Trophoblast cell (in vitro differentiated cells and primary cell): Measurements from ENCODE around the gene FAM193A.
"Not testable (repeated sequence)": the region's sequence is repeated elsewhere in the genome, so short reads cannot be mapped to it uniquely, and the experiment has no call there.

Experiments
- DNase-seq, 2 donors: peaks; one replicate each; pipeline ENCODE4 v3.0.0-alpha.2; 2016
- H2AFZ ChIP-seq: 2 replicates; pipeline ENCODE4 v1.6.1; 2013; ENCODE audit warnings: low read length, moderate library complexity, mild to moderate bottlenecking; ENCODE audit not compliant: insufficient read depth, poor library complexity
- H2AK5ac ChIP-seq: 2 replicates; pipeline ENCODE4 v1.6.1; 2013; ENCODE audit warnings: mild to moderate bottlenecking, low read length
- H2BK120ac ChIP-seq: 2 replicates; pipeline ENCODE4 v1.6.1; 2013; ENCODE audit warnings: low read length, mild to moderate bottlenecking, moderate library complexity; ENCODE audit not compliant: insufficient read depth, poor library complexity
- H2BK12ac ChIP-seq: 2 replicates; pipeline ENCODE4 v1.6.1; 2013; ENCODE audit warnings: mild to moderate bottlenecking, low read length, moderate library complexity
- H2BK5ac ChIP-seq: 2 replicates; pipeline ENCODE4 v1.6.1; 2013; ENCODE audit warnings: low read length, low read depth, moderate library complexity, mild to moderate bottlenecking; ENCODE audit not compliant: poor library complexity
- H3K14ac ChIP-seq: 2 replicates; pipeline ENCODE4 v1.6.1; 2013; ENCODE audit warnings: mild to moderate bottlenecking, low read length
- H3K18ac ChIP-seq: 2 replicates; pipeline ENCODE4 v1.6.1; 2013; ENCODE audit warnings: mild to moderate bottlenecking, low read length
- H3K23ac ChIP-seq: 2 replicates; pipeline ENCODE4 v1.6.1; 2013; ENCODE audit warnings: low read length
- H3K27ac ChIP-seq: 2 replicates; pipeline ENCODE4 v1.5.1; 2013; ENCODE audit warnings: low read depth, mild to moderate bottlenecking, inconsistent platforms, low read length, moderate library complexity
- H3K27me3 ChIP-seq: 2 replicates; pipeline ENCODE4 v1.6.1; 2013; ENCODE audit warnings: inconsistent platforms, mild to moderate bottlenecking, low read length, moderate library complexity; ENCODE audit not compliant: insufficient read depth
- H3K36me3 ChIP-seq, 2 experiments: 1 replicate in 1 of 2; 2 replicates in 1 of 2; pipeline ENCODE4 v1.6.1; 2013; ENCODE audit warnings: low read length in 2 of 2, mild to moderate bottlenecking in 2 of 2, moderate library complexity in 1 of 2; ENCODE audit not compliant: insufficient read depth in 2 of 2, control insufficient read depth in 1 of 2
- H3K4ac ChIP-seq: 2 replicates; pipeline ENCODE4 v1.6.1; 2013; ENCODE audit warnings: low read depth, mild to moderate bottlenecking, low read length, moderate library complexity
- H3K4me1 ChIP-seq, 2 experiments: 1 replicate in 1 of 2; 2 replicates in 1 of 2; pipeline ENCODE4 v1.6.1; 2013; ENCODE audit warnings: low read length in 2 of 2, mild to moderate bottlenecking in 2 of 2, moderate library complexity in 1 of 2; ENCODE audit not compliant: insufficient read depth in 2 of 2, control insufficient read depth in 1 of 2
- H3K4me2 ChIP-seq: 2 replicates; pipeline ENCODE4 v1.6.1; 2013; ENCODE audit warnings: inconsistent platforms, mild to moderate bottlenecking, low read length, moderate library complexity
- H3K4me3 ChIP-seq: 2 replicates; pipeline ENCODE4 v1.5.1; 2013; ENCODE audit warnings: mild to moderate bottlenecking, low read depth, low read length, inconsistent platforms
- H3K79me1 ChIP-seq: one replicate; pipeline ENCODE4 v1.6.1; 2013; ENCODE audit warnings: low read length
- H3K79me2 ChIP-seq: 2 replicates; pipeline ENCODE4 v1.6.1; 2013; ENCODE audit warnings: low read length, mild to moderate bottlenecking; ENCODE audit not compliant: control insufficient read depth, insufficient read depth, poor library complexity
- H3K9ac ChIP-seq: 2 replicates; pipeline ENCODE4 v1.6.1; 2013; ENCODE audit warnings: mild to moderate bottlenecking, low read length
- H3K9me3 ChIP-seq: 2 replicates; pipeline ENCODE4 v1.6.1; 2013; ENCODE audit warnings: low read depth, mild to moderate bottlenecking, control low read depth, inconsistent platforms, low read length; ENCODE audit not compliant: insufficient read depth
- H4K12ac ChIP-seq: 2 replicates; pipeline ENCODE4 v1.6.1; 2013; ENCODE audit warnings: low read depth, mild to moderate bottlenecking, low read length, moderate library complexity
- H4K8ac ChIP-seq: 2 replicates; pipeline ENCODE4 v1.6.1; 2013; ENCODE audit warnings: low read depth, mild to moderate bottlenecking, low read length, moderate library complexity
- H4K91ac ChIP-seq: one replicate; pipeline ENCODE4 v1.6.1; 2013; ENCODE audit warnings: low read depth, mild to moderate bottlenecking, low read length, moderate library complexity
- WGBS: extraction: QIAGEN DNeasy Blood & Tissue Kit; methylation state at CpG from one replicate; pipeline ENCODE4 v1.1.7; 2013; ENCODE audit warnings: missing lambda C conversion rate; ENCODE audit not compliant: insufficient read length, insufficient coverage; ENCODE audit errors: extremely low coverage; 5-methylcytosine and 5-hydroxymethylcytosine counted together

FAM193A gene

GRCh38 chr4:2634014-2634413, 97.6 kb downstream of the FAM193A start:
- Histone ChIP-seq H3K23ac (no peak overlapping the region), H3K4me2 (no peak overlapping the region)

GRCh38 chr4:2636331-2636730, 99.9 kb downstream of the FAM193A start:
- H3K27ac ChIP-seq = no peak overlapping the region
- no CpG with 5 or more reads among the region's 6 CpGs for WGBS
- no peak overlapping the region for H3K4ac ChIP-seq
- no peak overlapping the region for H3K4me2 ChIP-seq
- DNase-seq = no peak
- no peaks in the 10 kb centered on the region for H3K79me2 ChIP-seq
- no peaks in the 10 kb centered on the region for H3K9me3 ChIP-seq
- H3K36me3 ChIP-seq = peaks cover 29 to 35% of the 10 kb centered on the region in 2 experiments
- no peaks in the 10 kb centered on the region for H3K79me1 ChIP-seq
- no peak overlapping the region for H2BK5ac ChIP-seq
- H2AK5ac ChIP-seq = no peak overlapping the region
- H4K8ac ChIP-seq = no peak overlapping the region
- H3K14ac ChIP-seq = no peak overlapping the region
- no peak overlapping the region for H3K4me3 ChIP-seq
- no peak overlapping the region for H2BK12ac ChIP-seq
- no peak overlapping the region for H4K91ac ChIP-seq
- H3K27me3 ChIP-seq = no peaks in the 10 kb centered on the region
- H2AFZ ChIP-seq = no peak overlapping the region
- no peak overlapping the region for H3K9ac ChIP-seq
- H4K12ac ChIP-seq = no peak overlapping the region
- no peak overlapping the region for H3K18ac ChIP-seq
- H2BK120ac ChIP-seq = no peak overlapping the region
- no peak overlapping the region for H3K23ac ChIP-seq
- H3K4me1 ChIP-seq = no peaks in the 10 kb centered on the region

More at GRCh38 chr4:2634014-2634413, 97.6 kb downstream of the FAM193A start:
- H2AFZ ChIP-seq = no peak overlapping the region
- no peak overlapping the region for H4K12ac ChIP-seq
- H3K9me3 ChIP-seq = no peaks in the 10 kb centered on the region
- H2AK5ac ChIP-seq = no peak overlapping the region
- DNase-seq = no peak
- H3K4me3 ChIP-seq = no peak overlapping the region
- H3K14ac ChIP-seq = no peak overlapping the region
- H3K79me2 ChIP-seq = no peaks in the 10 kb centered on the region
- no peaks in the 10 kb centered on the region for H3K4me1 ChIP-seq
- no peaks in the 10 kb centered on the region for H3K27me3 ChIP-seq
- no peak overlapping the region for H3K4ac ChIP-seq
- peaks cover 29 to 35% of the 10 kb centered on the region in 2 experiments for H3K36me3 ChIP-seq
- no peak overlapping the region for H3K27ac ChIP-seq
- no peak overlapping the region for H4K91ac ChIP-seq
- H3K9ac ChIP-seq = no peak overlapping the region
- H3K18ac ChIP-seq = no peak overlapping the region
- H3K79me1 ChIP-seq = no peaks in the 10 kb centered on the region
- no peak overlapping the region for H4K8ac ChIP-seq
- WGBS = no CpG with 5 or more reads among the region's 5 CpGs
- H2BK5ac ChIP-seq = no peak overlapping the region
- no peak overlapping the region for H2BK12ac ChIP-seq
- H2BK120ac ChIP-seq = no peak overlapping the region

DNA sequence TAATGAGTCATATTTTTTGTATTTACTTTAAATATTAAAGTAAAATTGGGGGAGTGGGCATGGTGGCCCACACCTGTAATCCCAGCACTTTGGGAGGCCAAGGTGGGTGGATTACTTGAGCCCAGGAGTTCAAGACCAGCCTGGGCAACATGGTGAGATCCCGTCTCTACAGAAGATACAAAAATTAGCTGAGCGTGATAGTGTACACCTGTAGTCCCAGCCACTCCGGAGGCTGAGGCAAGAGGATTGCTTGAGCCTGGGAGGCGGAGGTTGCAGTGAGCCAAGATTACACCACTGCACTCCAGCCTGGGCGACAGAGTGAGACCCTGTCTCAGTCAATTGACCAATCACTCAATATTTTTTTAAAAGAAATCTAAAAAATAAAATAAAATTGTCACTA, 100.5 kb downstream of the FAM193A start:
- H3K27ac ChIP-seq, H3K4me2 ChIP-seq, H4K8ac ChIP-seq, H3K27me3 ChIP-seq, H3K18ac ChIP-seq, H3K79me1 ChIP-seq, H3K79me2 ChIP-seq, H4K91ac ChIP-seq, H2BK120ac ChIP-seq, H2BK12ac ChIP-seq, H3K9ac ChIP-seq, H3K4me1 ChIP-seq, H4K12ac ChIP-seq, DNase-seq, H3K4me3 ChIP-seq, H3K23ac ChIP-seq, H3K4ac ChIP-seq, H2AK5ac ChIP-seq, H3K14ac ChIP-seq, H2BK5ac ChIP-seq, H2AFZ ChIP-seq, H3K9me3 ChIP-seq: not testable (repeated sequence)
- WGBS = no CpG with 5 or more reads among the region's 5 CpGs
- H3K36me3 ChIP-seq = peaks cover 25 to 31% of the 10 kb centered on the region in 2 experiments

GRCh38 chr4:2637956-2638552, 101.6 kb downstream of the FAM193A start:
- H3K9me3 ChIP-seq = no peaks in the 10 kb centered on the region
- H4K8ac ChIP-seq = no peak overlapping the region
- no peak overlapping the region for H3K4ac ChIP-seq
- no peak overlapping the region for H4K91ac ChIP-seq
- H3K36me3 ChIP-seq = peaks cover 25 to 32% of the 10 kb centered on the region in 2 experiments
- no peak overlapping the region for H3K18ac ChIP-seq
- H3K79me2 ChIP-seq = no peaks in the 10 kb centered on the region
- H3K79me1 ChIP-seq = no peaks in the 10 kb centered on the region
- H3K27me3 ChIP-seq = no peaks in the 10 kb centered on the region
- no peak overlapping the region for H3K27ac ChIP-seq
- no peak overlapping the region for H2BK120ac ChIP-seq
- no peak overlapping the region for H3K14ac ChIP-seq
- H2AFZ ChIP-seq = no peak overlapping the region
- H2BK5ac ChIP-seq = no peak overlapping the region
- H3K9ac ChIP-seq = no peak overlapping the region
- no peak overlapping the region for H2BK12ac ChIP-seq
- WGBS = no CpG with 5 or more reads among the region's 9 CpGs
- no peak overlapping the region for H3K4me2 ChIP-seq
- no peaks in the 10 kb centered on the region for H3K4me1 ChIP-seq
- H3K4me3 ChIP-seq = no peak overlapping the region
- no peak overlapping the region for H4K12ac ChIP-seq
- no peak overlapping the region for H2AK5ac ChIP-seq
- no peak for DNase-seq
- no peak overlapping the region for H3K23ac ChIP-seq
